ENCODE data around the gene CTRB1. TPM values are rescaled to one million over a fixed set of nuclear protein-coding genes. Genes with fewer than 3 reads are reported as not detected.

The CTRB1 gene
- total RNA-seq, 1 experiment from 2014 or later = 5.6 TPM

DNA sequence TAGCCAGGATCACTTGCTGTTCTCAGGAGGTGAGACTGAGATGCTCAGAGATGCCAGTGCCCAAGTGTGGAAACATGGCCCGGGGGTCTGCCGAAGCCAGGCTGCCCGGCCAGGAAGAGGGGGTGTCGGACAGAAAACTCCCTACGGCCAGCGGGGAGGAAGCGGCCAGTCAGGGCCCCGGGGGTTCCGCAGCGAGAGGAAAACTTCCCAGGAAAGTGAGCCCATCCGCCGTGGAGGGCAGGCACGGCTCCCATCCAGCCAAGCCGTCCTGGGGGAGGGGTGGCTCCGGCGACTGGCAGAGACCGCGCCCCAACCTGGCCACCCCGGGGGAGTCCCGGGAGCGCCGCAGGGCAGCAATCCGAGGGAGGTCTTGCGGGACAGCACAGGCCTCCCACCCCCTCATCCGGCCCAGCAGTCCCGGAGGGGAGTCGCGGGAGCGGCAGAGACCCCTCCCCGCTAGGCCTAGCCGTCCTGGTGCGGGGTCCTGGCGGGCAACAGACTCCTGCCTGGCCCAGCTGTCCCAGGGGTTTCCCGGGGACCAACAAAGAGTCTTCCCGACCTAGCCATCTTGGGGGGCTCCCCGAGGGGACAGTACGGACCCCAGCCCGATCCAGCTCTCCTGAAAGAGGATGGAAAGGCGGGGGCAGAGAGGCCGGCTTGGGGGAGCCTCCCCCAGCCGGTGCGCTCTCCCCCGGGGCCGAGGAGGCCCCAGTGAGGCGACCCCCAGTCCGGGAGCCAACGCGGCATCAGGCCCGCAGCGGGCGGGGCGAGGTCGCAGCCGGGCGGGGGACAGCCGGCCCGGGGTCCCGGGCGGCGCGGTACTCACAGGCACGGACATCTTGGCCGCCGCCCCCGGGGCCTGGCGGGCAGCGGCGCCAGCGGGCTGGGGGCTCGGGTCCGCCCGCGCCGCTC is 46.5 kb downstream of the CTRB1 start:
- intact Hi-C loops (cut with micrococcal nuclease) = loop anchor here (2.0 kb wide), 1 partner anchor 14 kb away; the partner anchor contains the start of gene BCAR1
- no peaks in the 10 kb centered on the region for H3K27me3 ChIP-seq (ENCODE audit: insufficient read depth, low read length)
- ChIA-PET RAD21 (ENCODE audit: low non-redundant PET in 1 of 2, low total read pairs in 2 of 2, uncharacterized antibody in 2 of 2, unreplicated experiment in 2 of 2) (no interaction called here), POLR2A (no interaction called here), CTCF (no interaction called here)
- H3K9ac ChIP-seq (ENCODE audit: low read length) = peak overlapping the region; percentile 82
- H3K9me2 ChIP-seq (ENCODE audit: insufficient read depth) = no peaks in the 10 kb centered on the region
- ATAC-seq (peak; percentile 21), DNase-seq (ENCODE audit: low read depth, low spot score) (no peak)
- TF ChIP-seq CEBPB (IDR thresholded peaks at IDR 0.05; ENCODE audit: low read depth) = no peak
- no peak for TF ChIP-seq ELF1 (IDR thresholded peaks at IDR 0.05; ENCODE audit: borderline replicate concordance, low read depth)
- no peak for TF ChIP-seq SRF (IDR thresholded peaks at IDR 0.05; ENCODE audit: low read depth)
- TF ChIP-seq, protein P1, sequence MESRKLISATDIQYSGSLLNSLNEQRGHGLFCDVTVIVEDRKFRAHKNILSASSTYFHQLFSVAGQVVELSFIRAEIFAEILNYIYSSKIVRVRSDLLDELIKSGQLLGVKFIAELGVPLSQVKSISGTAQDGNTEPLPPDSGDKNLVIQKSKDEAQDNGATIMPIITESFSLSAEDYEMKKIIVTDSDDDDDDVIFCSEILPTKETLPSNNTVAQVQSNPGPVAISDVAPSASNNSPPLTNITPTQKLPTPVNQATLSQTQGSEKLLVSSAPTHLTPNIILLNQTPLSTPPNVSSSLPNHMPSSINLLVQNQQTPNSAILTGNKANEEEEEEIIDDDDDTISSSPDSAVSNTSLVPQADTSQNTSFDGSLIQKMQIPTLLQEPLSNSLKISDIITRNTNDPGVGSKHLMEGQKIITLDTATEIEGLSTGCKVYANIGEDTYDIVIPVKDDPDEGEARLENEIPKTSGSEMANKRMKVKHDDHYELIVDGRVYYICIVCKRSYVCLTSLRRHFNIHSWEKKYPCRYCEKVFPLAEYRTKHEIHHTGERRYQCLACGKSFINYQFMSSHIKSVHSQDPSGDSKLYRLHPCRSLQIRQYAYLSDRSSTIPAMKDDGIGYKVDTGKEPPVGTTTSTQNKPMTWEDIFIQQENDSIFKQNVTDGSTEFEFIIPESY (IDR thresholded peaks at IDR 0.05; ENCODE audit: extremely low read depth, insufficient replicate concordance, low read length) = no peak
- TF ChIP-seq SIN3A (IDR thresholded peaks at IDR 0.05; ENCODE audit: low read depth) = no peak
- TF ChIP-seq YY1 (IDR thresholded peaks at IDR 0.05; ENCODE audit: extremely low read depth, insufficient replicate concordance, low read depth, low read length) = no peak
- no peak for TF ChIP-seq SP1 (IDR thresholded peaks at IDR 0.05; ENCODE audit: low read depth)
- no peak for TF ChIP-seq ZNF274 (IDR thresholded peaks at IDR 0.05; ENCODE audit: low read depth, low read length)
- TF ChIP-seq ATF3 (IDR thresholded peaks at IDR 0.05) = no peak
- TF ChIP-seq, protein P2, sequence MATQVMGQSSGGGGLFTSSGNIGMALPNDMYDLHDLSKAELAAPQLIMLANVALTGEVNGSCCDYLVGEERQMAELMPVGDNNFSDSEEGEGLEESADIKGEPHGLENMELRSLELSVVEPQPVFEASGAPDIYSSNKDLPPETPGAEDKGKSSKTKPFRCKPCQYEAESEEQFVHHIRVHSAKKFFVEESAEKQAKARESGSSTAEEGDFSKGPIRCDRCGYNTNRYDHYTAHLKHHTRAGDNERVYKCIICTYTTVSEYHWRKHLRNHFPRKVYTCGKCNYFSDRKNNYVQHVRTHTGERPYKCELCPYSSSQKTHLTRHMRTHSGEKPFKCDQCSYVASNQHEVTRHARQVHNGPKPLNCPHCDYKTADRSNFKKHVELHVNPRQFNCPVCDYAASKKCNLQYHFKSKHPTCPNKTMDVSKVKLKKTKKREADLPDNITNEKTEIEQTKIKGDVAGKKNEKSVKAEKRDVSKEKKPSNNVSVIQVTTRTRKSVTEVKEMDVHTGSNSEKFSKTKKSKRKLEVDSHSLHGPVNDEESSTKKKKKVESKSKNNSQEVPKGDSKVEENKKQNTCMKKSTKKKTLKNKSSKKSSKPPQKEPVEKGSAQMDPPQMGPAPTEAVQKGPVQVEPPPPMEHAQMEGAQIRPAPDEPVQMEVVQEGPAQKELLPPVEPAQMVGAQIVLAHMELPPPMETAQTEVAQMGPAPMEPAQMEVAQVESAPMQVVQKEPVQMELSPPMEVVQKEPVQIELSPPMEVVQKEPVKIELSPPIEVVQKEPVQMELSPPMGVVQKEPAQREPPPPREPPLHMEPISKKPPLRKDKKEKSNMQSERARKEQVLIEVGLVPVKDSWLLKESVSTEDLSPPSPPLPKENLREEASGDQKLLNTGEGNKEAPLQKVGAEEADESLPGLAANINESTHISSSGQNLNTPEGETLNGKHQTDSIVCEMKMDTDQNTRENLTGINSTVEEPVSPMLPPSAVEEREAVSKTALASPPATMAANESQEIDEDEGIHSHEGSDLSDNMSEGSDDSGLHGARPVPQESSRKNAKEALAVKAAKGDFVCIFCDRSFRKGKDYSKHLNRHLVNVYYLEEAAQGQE (IDR thresholded peaks at IDR 0.05; ENCODE audit: low read depth) = no peak
- no peak for TF ChIP-seq EGR1 (IDR thresholded peaks at IDR 0.05; ENCODE audit: low read depth)
- TF ChIP-seq, protein P3, sequence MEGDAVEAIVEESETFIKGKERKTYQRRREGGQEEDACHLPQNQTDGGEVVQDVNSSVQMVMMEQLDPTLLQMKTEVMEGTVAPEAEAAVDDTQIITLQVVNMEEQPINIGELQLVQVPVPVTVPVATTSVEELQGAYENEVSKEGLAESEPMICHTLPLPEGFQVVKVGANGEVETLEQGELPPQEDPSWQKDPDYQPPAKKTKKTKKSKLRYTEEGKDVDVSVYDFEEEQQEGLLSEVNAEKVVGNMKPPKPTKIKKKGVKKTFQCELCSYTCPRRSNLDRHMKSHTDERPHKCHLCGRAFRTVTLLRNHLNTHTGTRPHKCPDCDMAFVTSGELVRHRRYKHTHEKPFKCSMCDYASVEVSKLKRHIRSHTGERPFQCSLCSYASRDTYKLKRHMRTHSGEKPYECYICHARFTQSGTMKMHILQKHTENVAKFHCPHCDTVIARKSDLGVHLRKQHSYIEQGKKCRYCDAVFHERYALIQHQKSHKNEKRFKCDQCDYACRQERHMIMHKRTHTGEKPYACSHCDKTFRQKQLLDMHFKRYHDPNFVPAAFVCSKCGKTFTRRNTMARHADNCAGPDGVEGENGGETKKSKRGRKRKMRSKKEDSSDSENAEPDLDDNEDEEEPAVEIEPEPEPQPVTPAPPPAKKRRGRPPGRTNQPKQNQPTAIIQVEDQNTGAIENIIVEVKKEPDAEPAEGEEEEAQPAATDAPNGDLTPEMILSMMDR (IDR thresholded peaks at IDR 0.05 in 2 of 3, conservative IDR thresholded peaks at IDR 0.05 in 1 of 3; ENCODE audit: borderline replicate concordance in 1 of 3, insufficient read depth in 1 of 3, low read depth in 2 of 3, low read length in 2 of 3) = no peak
- TF ChIP-seq POLR2A (IDR thresholded peaks at IDR 0.05; ENCODE audit: borderline replicate concordance, extremely low read depth, insufficient read depth, insufficient read length) = no peak
- TF ChIP-seq EZH2 (IDR thresholded peaks at IDR 0.05) = no peak
- TF ChIP-seq FOSL1 (IDR thresholded peaks at IDR 0.05; ENCODE audit: low read depth) = no peak
- TF ChIP-seq CBX3 (IDR thresholded peaks at IDR 0.05; ENCODE audit: low read depth) = no peak
- no peak for TF ChIP-seq MAX (IDR thresholded peaks at IDR 0.05)
- H3K36me3 ChIP-seq (ENCODE audit: control insufficient read depth in 1 of 2, insufficient read depth in 2 of 2, low read length in 2 of 2) = no peaks in the 10 kb centered on the region
- H4K20me1 ChIP-seq (ENCODE audit: insufficient read depth) = no peaks in the 10 kb centered on the region
- H3K4me1 ChIP-seq (ENCODE audit: control insufficient read depth in 1 of 2, insufficient read depth in 2 of 2, low read length in 2 of 2) = peaks cover 47 to 64% of the 10 kb centered on the region in 2 experiments
- H3K9me3 ChIP-seq (ENCODE audit: control insufficient read depth in 1 of 2, insufficient read depth in 1 of 2, low read depth in 1 of 2, low read length in 2 of 2) = no peaks in the 10 kb centered on the region
- H2AFZ ChIP-seq (ENCODE audit: low read depth, low read length, poor library complexity, severe bottlenecking) = no peak overlapping the region
- peak overlapping the region; percentile 98 for H3K4me2 ChIP-seq (ENCODE audit: low read length)
- no TSS peak for BruUV-seq (replicated peaks)
- peak overlapping the region; percentile 82 to 91 for H3K4me3 ChIP-seq (replicated peaks in 1 of 2; ENCODE audit: low read depth in 1 of 2, low read length in 2 of 2)
- H3K27ac ChIP-seq (ENCODE audit: low read depth, low read length) = peak overlapping the region; percentile 88
- peaks cover 49% of the 10 kb centered on the region for H3K79me2 ChIP-seq (ENCODE audit: insufficient read depth, low read length)
